Liver (tissue), 3 donors: ENCODE measurements around the gene GARIN1A.

Source experiments
- GABPA ChIP-seq, 2 donors: IDR thresholded peaks in 1 of 2; conservative IDR thresholded peaks in 1 of 2; 2 replicates each; pipeline ENCODE4 v1.6.1; 2016; ENCODE audit warnings: antibody characterized with exemption in 2 of 2, mild to moderate bottlenecking in 1 of 2, moderate library complexity in 1 of 2
- TF ChIP-seq, protein P1 (sequence below): fragments of 150-350 bp; IDR thresholded peaks from 2 replicates; pipeline ENCODE4 v1.5.1; 2017; ENCODE audit warnings: improper control_type of control experiment, low read depth, low read length; ENCODE audit not compliant: missing input control
- TF ChIP-seq, protein P2 (sequence below): IDR thresholded peaks from 2 replicates; pipeline ENCODE4 v1.6.1; 2016; ENCODE audit warnings: antibody characterized with exemption
- TF ChIP-seq, protein P3 (sequence below): IDR thresholded peaks from 2 replicates; pipeline ENCODE4 v1.6.1; 2016; ENCODE audit warnings: antibody characterized with exemption
- donor health status: healthy.
- donor health status: healthy.

DNA sequence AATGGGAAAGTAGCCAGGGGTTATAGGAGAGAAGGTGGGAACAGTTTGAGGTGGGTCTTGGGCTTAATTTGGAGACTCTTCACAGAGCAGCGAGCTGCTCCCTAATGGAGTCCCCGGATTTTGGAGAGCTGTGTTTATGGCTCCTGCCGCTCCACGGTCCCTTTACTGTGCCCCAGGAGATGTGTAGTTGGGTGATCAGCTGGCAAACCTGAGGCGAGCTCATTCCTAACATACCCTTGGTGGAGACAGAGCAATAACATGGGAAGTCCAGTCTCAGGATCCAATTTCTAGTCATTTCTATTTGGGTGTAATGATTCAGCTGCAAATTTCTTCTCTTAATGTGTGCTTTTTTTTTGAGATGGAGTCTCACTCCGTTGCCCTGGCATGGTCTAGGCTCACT, 1.5 kb downstream of the GARIN1A start:
- TF ChIP-seq, protein P1, sequence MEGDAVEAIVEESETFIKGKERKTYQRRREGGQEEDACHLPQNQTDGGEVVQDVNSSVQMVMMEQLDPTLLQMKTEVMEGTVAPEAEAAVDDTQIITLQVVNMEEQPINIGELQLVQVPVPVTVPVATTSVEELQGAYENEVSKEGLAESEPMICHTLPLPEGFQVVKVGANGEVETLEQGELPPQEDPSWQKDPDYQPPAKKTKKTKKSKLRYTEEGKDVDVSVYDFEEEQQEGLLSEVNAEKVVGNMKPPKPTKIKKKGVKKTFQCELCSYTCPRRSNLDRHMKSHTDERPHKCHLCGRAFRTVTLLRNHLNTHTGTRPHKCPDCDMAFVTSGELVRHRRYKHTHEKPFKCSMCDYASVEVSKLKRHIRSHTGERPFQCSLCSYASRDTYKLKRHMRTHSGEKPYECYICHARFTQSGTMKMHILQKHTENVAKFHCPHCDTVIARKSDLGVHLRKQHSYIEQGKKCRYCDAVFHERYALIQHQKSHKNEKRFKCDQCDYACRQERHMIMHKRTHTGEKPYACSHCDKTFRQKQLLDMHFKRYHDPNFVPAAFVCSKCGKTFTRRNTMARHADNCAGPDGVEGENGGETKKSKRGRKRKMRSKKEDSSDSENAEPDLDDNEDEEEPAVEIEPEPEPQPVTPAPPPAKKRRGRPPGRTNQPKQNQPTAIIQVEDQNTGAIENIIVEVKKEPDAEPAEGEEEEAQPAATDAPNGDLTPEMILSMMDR = no peak
- TF ChIP-seq, protein P2, sequence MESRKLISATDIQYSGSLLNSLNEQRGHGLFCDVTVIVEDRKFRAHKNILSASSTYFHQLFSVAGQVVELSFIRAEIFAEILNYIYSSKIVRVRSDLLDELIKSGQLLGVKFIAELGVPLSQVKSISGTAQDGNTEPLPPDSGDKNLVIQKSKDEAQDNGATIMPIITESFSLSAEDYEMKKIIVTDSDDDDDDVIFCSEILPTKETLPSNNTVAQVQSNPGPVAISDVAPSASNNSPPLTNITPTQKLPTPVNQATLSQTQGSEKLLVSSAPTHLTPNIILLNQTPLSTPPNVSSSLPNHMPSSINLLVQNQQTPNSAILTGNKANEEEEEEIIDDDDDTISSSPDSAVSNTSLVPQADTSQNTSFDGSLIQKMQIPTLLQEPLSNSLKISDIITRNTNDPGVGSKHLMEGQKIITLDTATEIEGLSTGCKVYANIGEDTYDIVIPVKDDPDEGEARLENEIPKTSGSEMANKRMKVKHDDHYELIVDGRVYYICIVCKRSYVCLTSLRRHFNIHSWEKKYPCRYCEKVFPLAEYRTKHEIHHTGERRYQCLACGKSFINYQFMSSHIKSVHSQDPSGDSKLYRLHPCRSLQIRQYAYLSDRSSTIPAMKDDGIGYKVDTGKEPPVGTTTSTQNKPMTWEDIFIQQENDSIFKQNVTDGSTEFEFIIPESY = no peak
- TF ChIP-seq, protein P3, sequence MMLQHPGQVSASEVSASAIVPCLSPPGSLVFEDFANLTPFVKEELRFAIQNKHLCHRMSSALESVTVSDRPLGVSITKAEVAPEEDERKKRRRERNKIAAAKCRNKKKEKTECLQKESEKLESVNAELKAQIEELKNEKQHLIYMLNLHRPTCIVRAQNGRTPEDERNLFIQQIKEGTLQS = no peak
- no peak for TF ChIP-seq GABPA (IDR thresholded peaks at IDR 0.05 in 1 of 2, conservative IDR thresholded peaks at IDR 0.05 in 1 of 2)
